Activated effector memory CD4-positive, alpha-beta T cell treated with Interleukin-2 at 50 U/mL for 16 hours (primary cell): ENCODE measurements around the gene VEZF1.

ENCODE experiments used
- DNase-seq: peaks from one replicate; pipeline ENCODE4 v3.0.0-alpha.2; 2020

VEZF1 gene

GRCh38 chr17:57948555-57949420 is 39.3 kb downstream of the VEZF1 start:
- DNase-seq, result no peak

DNA sequence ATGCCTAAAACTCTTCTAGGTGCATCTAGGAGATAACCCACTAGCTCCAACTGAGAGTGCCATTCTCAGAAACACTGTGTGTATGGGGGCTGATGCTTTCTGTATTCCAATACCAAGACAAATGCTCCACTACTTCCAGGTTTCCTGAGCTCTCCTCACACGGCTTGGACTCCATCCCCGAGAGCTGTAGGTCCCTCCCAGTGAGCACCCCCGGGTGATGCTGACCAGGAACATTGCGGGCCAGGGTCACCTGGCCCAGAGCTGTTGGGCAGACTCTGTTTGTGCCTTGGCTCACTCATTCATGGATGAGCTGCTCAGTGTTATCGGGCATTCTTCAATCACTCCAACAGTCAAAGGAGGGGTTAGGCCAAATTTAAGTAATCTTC is 39.9 kb downstream of the VEZF1 start:
- no peak for DNase-seq

DNA sequence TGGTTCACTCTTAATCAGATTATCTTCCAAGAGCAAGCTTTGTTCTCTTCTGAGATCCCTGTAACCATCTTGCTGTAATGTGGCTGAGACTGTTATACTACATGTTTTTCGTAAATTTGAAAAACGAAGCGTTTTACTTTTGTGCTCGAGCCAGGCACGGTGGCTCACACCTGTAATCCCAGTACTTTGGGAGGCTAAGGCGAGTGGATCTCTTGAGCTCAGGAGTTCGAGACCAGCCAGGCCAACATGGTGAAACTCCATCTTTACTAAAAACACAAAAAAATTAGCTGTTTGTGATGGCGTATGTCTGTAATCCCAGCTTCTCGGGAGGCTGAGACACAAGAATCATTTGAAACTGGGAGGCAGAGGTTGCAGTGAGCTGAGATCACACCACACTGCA is 40.7 kb downstream of the VEZF1 start:
- DNase-seq, result no peak

DNA sequence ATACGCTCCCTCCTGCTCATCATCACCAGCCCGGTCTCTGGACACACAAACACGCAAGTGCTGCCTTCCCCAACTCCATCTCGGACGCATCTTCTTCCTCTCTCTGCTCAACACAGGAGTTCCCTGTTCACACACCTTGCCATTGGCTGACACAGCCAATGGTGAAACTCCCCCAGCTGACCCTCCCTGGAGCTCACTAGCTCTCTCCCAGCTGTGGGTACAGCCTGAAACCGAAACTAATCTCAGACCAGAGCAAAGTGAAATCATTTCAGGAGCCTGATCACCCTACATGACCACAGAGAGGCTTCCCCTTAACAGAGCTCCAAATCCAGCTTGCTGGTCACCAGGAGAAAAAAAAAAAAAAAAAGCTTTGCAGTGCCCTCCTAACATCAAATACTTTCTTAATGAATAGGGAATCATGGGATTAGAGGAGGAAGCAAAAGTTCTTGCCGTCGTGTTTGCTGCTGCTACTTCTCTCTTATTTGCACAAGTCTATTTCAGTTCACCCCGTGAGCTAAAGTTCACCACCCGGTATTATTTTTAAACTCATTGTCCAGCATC is 41.2 kb downstream of the VEZF1 start:
- DNase-seq, result no peak

DNA sequence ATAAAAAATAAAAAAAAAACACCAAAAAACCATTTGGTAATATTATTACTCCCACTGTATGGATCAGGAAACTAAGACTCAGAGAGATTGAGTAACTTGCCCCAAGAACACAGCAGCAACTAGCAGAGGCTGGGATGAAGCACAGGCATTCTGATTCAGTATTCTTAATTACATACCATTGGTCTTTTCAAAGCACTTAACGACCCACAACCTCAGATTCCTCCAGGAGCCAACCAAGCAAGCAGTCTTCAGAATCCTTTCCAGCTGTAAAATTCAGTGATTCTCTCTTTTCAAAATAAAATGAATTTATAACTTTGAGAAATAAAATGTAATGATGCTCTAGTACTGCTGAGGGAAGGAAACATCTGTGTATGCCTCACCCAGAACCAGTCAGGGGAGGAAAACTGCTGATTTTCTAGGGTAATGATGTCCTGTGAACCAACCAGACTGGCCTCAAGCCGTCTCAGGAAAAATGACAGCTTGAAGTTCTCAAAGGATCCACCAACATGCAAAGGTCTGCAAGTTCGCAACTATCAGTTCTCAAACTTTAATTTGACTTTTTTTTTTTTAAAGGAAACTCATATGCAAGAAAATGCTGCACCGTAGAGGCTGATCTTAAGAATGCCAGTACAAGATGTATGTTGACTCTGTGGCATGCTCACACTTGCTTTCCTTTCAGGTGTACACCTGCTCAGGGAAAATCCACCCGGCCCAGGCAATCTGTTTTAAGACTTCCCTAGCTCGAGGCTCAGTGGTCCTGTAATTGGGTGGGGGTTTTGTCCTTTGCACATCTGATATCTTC is 41.9 kb downstream of the VEZF1 start:
- DNase-seq, result no peak

GRCh38 chr17:57944908-57945307 is 43.1 kb downstream of the VEZF1 start:
- DNase-seq, result no peak

GRCh38 chr17:57943645-57944044 is 44.4 kb downstream of the VEZF1 start:
- no peak for DNase-seq

DNA sequence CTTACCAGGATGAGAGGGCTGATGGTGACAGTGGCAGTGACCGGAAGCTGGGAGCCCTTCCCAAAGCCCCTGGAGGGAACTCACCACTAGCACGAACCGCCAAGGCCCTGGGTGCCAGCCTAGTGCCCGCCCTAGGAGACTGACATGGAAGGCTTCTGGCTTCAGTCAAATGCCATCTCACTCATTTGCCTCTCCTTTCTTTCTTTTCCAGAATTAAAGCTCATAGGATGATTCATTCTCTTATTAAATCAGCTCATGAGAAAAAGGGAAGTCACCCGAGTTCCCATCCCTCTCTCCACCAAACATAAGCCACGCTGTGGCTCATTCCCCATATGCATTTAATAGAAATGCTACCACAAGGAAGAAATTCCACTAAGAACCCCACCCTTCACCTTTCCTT is 44.9 kb downstream of the VEZF1 start:
- no peak for DNase-seq

DNA sequence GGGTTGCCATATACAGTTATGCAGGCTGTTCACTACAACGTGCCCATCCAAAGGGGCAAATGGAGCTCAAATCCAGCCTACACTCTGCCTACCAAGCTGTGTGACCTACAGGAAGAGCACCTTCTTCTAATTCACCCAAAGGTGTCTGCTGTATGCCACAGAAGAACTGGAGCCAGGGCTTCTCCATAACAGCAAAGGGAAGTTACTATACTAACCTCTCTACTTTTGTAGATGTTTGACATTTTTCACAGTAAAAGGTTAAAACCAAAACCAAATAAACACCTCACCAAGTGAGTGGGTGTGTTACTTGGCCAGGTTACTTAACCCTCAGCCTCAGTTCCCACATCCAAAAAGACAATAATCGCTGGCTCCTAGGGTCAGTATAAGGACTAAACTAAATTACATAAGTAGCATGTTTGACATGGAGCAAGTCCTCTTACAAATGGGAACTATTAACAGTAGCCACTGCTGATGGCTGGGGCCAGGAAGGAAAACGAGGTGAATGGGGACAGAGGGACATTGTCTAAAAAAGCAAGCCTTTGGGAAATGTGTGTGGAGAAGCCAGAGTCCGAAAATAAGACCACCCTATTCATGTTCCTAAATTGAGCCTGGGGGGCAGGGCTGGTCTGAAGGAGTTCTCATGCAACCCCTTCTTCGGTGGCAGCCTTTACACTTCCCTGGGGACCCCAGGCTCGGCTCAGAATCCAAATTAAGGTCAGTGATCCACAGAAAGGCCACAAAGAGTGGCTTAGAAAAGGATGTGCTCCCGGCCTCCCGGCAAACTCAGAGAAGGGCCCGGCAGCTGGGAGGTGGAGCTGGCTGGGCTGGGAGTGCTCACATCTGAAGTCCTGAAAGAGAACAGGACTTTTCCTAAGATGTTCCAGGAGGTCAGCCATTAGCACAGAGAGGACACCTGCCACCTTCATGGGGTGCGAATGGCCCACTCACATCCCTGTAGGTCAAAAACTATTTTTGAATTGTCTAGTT is 46.4 kb downstream of the VEZF1 start:
- no peak for DNase-seq

GRCh38 chr17:57940653-57941329 is 47.3 kb downstream of the VEZF1 start:
- no peak for DNase-seq

GRCh38 chr17:57940231-57940630 is 47.8 kb downstream of the VEZF1 start:
- DNase-seq, result no peak

- DNase-seq, result no peak
Measured at GRCh38 chr17:57939797-57940196, 48.3 kb downstream of the VEZF1 start.

- DNase-seq, result no peak
Measured at GRCh38 chr17:57938061-57938502, 50.0 kb downstream of the VEZF1 start.

- no peak for DNase-seq
Measured at GRCh38 chr17:57937492-57937891, 50.6 kb downstream of the VEZF1 start.

DNA sequence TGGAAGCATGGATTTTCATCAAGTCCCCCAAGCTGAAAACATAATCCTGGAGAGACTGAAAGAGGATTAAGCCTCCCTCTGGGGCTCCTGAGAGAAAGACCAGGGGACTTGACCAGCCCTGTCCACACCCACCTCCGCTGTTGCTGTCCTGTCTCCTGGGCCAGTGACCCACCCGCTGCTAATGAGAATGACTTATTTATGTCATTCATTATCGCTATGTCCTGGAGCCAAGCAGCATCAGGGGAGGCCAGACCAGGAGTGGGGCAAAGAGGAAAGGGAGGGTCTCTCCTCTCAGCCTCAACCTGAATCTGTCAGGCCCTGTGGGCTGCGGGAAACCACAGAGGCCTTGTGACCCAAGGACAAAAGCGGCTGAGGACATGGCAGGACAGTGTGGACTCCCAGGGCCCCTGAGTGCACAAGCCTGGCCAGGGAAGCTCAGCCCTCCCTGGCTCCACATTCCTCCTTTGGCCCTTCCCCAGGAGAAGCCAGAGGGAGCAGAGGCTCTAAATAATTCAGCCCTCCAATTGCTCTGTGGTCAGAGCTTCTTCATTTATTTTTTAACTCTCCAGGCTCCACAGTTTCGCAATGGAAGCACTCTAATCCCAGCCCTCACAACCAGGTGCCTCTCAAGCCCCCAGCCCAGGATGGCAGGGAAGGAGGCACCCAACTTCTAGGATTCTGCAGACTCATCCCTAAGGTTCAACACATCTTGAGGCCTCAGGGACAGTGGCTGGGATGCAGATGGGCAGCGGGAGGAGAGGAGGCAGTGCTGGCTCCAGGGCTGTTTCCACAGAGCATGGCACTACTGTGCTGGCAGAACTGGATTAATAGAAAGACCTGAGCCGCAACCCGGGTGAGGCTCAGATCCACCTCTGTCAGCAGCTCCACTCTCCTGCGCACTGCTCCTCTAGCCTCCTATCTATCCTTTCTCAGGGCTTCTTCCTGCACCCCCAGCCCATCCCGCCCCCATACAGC is 51.9 kb downstream of the VEZF1 start:
- no peak for DNase-seq

- DNase-seq, result no peak
Measured at GRCh38 chr17:57931488-57932137, 56.4 kb downstream of the VEZF1 start.

DNA sequence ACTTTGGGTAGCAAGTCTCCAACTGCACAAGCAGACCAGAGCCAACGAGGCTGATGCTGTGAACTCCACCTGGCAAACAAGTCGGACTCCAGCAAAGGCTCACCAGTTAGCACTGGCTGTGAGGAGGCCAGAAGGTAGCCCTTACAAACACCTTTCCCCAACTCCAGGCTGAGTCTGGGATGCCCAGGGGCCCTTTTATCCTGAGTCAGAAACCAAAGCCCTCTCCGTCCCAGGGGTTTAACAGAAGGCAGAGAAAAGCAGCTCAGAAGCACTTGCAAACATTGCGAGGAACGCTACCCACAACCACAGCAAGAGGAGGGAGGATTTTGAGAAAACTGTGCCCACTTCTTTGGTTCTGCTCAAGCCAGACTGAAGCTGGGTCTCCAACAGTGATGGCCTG is 57.8 kb downstream of the VEZF1 start:
- DNase-seq, result no peak

DNA sequence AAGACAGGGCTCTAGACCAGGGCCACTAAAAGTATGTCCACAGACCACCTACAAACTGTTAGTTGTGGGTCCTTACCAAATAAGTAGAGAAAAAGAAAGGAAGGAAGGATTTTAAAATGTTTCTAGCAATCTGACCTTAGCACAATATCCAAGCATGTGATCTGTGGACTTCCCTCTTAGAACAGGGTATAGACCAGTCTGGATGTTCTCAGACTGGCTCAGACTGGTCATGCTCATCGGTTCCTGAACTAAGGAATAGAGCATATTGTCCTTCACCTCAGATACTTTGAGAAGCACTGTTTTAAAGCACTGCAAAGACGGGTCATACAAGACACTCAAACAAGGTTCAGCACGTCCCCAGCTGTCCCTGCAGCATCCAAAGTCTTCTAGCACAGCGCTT is 58.7 kb downstream of the VEZF1 start:
- DNase-seq, result no peak

GRCh38 chr17:57928928-57929327 is 59.1 kb downstream of the VEZF1 start:
- DNase-seq, result no peak

GRCh38 chr17:57927048-57927723 is 60.9 kb downstream of the VEZF1 start:
- DNase-seq, result no peak
